Neural crest cell (in vitro differentiated cells): ENCODE measurements around the gene ATAD5. TPM values are rescaled to one million over a fixed set of nuclear protein-coding genes. Genes with fewer than 3 reads are reported as not detected.

Experiments
- DNase-seq: peaks from one replicate; pipeline ENCODE4 v3.0.0; 2021; ENCODE audit warnings: low read depth, mixed read lengths, low spot score
- H3K27ac Mint-ChIP-seq: one replicate; pipeline ENCODE4 v1.8.0; 2021; ENCODE audit warnings: mild to moderate bottlenecking, mixed read lengths; ENCODE audit not compliant: unreplicated experiment
- H3K27me3 Mint-ChIP-seq: 2 replicates; pipeline ENCODE4 v1.8.0; 2021; ENCODE audit warnings: low read depth, mild to moderate bottlenecking, mixed read lengths
- H3K36me3 Mint-ChIP-seq: 2 replicates; pipeline ENCODE4 v1.8.0; 2021; ENCODE audit warnings: low read depth, mild to moderate bottlenecking, mixed read lengths
- H3K4me1 Mint-ChIP-seq: 2 replicates; pipeline ENCODE4 v1.8.0; 2021; ENCODE audit warnings: mixed read lengths
- H3K4me3 Mint-ChIP-seq: one replicate; pipeline ENCODE4 v1.8.0; 2021; ENCODE audit warnings: mild to moderate bottlenecking, mixed read lengths
- H3K9me3 Mint-ChIP-seq: 2 replicates; pipeline ENCODE4 v1.8.0; 2021; ENCODE audit warnings: mixed read lengths
- total RNA-seq: library from RNA; stranded (reverse); gene quantifications from 2 replicates; pipeline ENCODE4 v1.2.1, GENCODE V29; 2021
- TF ChIP-seq, protein P1 (sequence below): fragments of 200-600 bp; sonication (generic); conservative IDR thresholded peaks from 2 replicates; pipeline ENCODE4 v1.5.0; 2021; ENCODE audit warnings: antibody characterized with exemption, mild to moderate bottlenecking

Gene ATAD5
- total RNA-seq, 1 donor from 2014 or later, result 24.0 TPM

DNA sequence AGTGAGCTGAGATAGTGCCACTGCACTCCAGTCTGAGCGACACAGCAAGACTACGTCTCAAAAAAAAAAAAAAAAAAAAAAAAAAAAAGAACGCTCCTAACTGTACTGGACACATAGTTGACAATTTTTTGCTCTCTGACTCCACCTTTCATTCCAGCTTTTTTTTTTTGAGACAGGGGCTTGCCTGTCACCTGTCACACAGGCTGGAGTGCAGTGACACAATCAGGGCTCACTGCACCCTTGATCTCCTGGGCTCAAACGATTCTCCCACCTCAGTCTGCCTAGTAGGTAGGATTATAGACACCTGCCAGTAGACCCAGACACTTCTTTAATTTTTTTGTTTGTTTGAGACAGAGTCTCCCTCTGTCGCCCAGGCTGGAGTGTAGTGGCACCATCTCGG is 4.7 kb upstream of the ATAD5 start:
- Mint-ChIP-seq H3K36me3 (no peaks in the 10 kb centered on the region), H3K9me3 (no peaks in the 10 kb centered on the region), H3K27ac (no peak overlapping the region), H3K4me3 (peak overlapping the region; percentile 63), H3K27me3 (no peaks in the 10 kb centered on the region), H3K4me1 (peaks cover 28% of the 10 kb centered on the region)
- DNase-seq, result no peak
- TF ChIP-seq, protein P1, sequence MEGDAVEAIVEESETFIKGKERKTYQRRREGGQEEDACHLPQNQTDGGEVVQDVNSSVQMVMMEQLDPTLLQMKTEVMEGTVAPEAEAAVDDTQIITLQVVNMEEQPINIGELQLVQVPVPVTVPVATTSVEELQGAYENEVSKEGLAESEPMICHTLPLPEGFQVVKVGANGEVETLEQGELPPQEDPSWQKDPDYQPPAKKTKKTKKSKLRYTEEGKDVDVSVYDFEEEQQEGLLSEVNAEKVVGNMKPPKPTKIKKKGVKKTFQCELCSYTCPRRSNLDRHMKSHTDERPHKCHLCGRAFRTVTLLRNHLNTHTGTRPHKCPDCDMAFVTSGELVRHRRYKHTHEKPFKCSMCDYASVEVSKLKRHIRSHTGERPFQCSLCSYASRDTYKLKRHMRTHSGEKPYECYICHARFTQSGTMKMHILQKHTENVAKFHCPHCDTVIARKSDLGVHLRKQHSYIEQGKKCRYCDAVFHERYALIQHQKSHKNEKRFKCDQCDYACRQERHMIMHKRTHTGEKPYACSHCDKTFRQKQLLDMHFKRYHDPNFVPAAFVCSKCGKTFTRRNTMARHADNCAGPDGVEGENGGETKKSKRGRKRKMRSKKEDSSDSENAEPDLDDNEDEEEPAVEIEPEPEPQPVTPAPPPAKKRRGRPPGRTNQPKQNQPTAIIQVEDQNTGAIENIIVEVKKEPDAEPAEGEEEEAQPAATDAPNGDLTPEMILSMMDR, result no peak

DNA sequence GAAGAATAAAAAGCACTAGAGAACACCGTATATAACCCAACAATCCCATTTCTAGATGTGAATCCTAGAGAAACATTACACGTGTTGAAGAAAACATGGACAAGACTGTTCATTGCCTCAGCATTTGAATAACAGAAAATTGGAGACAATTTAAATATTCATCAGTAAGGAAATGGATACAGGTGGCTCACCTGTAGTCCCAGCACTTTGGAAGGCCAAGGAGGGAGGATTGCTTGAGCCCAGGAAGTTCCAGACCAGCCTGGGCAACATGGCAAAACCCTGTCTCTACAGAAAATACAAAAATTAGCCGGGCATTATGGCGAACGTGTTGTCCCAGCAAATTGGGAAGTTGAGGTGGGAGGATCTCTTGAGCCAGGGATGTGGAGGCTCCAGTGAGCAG is 2.7 kb upstream of the ATAD5 start:
- no peak for DNase-seq
- peaks cover 28% of the 10 kb centered on the region for H3K4me1 Mint-ChIP-seq

DNA sequence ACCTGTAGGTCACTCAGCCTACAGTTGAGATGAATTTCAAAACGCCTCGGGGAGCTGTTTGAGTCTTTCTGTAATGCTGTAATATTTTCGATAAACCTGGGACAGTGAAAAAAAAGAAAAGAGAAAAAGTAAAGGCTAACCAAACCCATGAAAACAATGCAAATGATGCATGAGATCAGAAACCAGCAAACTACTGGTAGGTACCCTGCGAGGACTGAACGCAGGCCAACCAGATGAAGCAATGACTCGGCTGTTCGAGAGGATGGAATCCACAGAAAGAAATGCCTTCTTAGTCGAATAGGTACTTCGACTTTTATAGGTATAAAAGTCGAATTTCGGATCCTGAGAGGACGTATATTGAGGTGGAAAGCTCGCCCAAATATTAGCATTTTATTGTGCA is 509 bp upstream of the ATAD5 start:
- H3K27me3 Mint-ChIP-seq, result no peaks in the 10 kb centered on the region
- peak overlapping the region; percentile 99 for H3K27ac Mint-ChIP-seq
- no peak for DNase-seq
- TF ChIP-seq, protein P1, result no peak
- peaks cover 3% of the 10 kb centered on the region for H3K36me3 Mint-ChIP-seq
- peaks cover 30% of the 10 kb centered on the region for H3K4me1 Mint-ChIP-seq
- H3K9me3 Mint-ChIP-seq, result no peaks in the 10 kb centered on the region
- peak overlapping the region; percentile 98 for H3K4me3 Mint-ChIP-seq

More for the DNA sequence above, 2.7 kb upstream of the ATAD5 start:
- no peaks in the 10 kb centered on the region for H3K9me3 Mint-ChIP-seq
- no peak overlapping the region for H3K27ac Mint-ChIP-seq
- H3K27me3 Mint-ChIP-seq, result no peaks in the 10 kb centered on the region
- TF ChIP-seq, protein P1, result no peak
- H3K4me3 Mint-ChIP-seq, result peak overlapping the region; percentile 82
- H3K36me3 Mint-ChIP-seq, result no peaks in the 10 kb centered on the region

DNA sequence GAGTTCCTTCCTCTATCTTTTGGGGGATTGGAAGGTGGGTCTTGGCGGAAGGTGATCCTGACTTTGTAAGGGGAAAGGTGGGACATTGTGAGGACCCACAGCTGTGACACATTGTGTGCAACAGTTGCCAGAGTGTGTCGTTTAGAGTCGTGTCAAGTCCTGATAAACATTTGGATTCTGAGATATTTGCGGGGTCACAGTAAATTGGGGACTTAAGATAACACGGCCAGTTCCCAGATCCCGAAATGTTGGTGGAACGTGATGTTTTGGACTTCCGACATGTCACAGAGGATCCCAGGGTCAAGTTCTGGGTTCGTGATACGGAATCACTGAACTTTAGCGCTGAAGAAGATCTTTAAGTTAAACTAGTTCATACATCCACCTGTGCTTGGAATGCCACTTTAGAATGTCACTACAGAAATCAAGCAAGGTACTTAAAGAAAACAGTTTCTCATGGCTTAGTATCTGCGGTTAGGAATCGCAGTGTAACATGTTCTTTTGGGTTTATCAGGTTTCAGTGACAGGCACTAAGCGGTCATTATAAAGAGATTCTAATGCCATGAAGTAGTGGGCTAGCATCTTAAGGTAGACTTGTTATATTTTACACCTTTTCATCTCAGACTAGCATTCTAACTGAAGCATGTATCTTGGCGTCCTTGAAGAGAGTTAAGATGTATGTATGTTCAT is 815 bp downstream of the ATAD5 start:
- peaks cover 30% of the 10 kb centered on the region for H3K4me1 Mint-ChIP-seq
- no peak for DNase-seq
- peaks cover 6% of the 10 kb centered on the region for H3K36me3 Mint-ChIP-seq
- H3K27me3 Mint-ChIP-seq, result no peaks in the 10 kb centered on the region
- peak overlapping the region; percentile 99 for H3K27ac Mint-ChIP-seq
- H3K4me3 Mint-ChIP-seq, result peak overlapping the region; percentile 98
- no peaks in the 10 kb centered on the region for H3K9me3 Mint-ChIP-seq
- TF ChIP-seq, protein P1, result no peak

DNA sequence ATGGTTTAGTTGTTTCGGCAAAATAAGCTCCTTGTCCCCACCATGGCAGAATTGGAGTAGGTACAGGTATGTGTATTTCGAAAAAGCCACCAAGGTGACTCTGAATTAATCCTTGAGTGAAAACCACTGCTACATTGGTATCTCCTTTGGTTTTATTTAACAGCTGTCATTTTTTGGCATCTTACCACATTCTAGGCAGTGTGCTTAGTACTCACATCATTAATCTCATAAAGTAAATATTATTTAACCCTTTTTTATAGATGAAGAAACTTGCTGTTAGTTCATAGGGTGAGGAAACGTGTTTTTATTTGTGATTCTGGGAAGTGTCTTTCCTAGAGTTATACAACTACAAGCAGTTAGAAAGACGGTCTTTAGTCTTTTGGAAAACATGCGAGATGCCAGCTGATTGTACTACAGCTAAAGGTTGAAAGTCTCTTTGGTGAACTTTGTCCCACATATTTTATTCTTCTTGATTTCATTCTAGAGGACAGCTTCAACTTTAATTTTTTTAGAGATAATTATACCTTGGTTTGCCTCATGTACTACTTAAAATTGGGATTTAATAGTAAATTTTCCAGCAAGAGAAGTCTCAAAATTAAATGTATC is 6.5 kb downstream of the ATAD5 start:
- Mint-ChIP-seq H3K4me1 (peaks cover 3% of the 10 kb centered on the region), H3K36me3 (peaks cover 20% of the 10 kb centered on the region), H3K27me3 (no peaks in the 10 kb centered on the region), H3K9me3 (no peaks in the 10 kb centered on the region), H3K4me3 (no peak overlapping the region), H3K27ac (no peak overlapping the region)
- no peak for DNase-seq
- TF ChIP-seq, protein P1, result no peak
